Adrenal gland (tissue), 12 donors: ENCODE results near the gene ANKRD30B. TPM values are rescaled to one million over a fixed set of nuclear protein-coding genes. Genes with fewer than 3 reads are reported as not detected.

Experiments
- DNase-seq, 7 donors: peaks; one replicate each; pipeline ENCODE4 v3.0.0-alpha.2; 2019 to 2020
- H3K27ac ChIP-seq, 5 donors: fragments of 200-600 bp; sonication (generic) in 4 of 5; 1 replicate in 3 of 5; 2 replicates in 2 of 5; pipeline versions ENCODE4 v1.5.1 to v1.8.0; 2016 to 2020; ENCODE audit warnings: mild to moderate bottlenecking in 1 of 5
- H3K27me3 ChIP-seq: fragments of 200-600 bp; 2 replicates; pipeline ENCODE4 v1.8.0; 2021
- H3K36me3 ChIP-seq, 2 donors: fragments of 200-600 bp; replicated peaks in 1 of 2; 1 replicate in 1 of 2; 2 replicates in 1 of 2; pipeline versions ENCODE4 v1.5.1 to v1.8.0; 2018 to 2022
- H3K4me1 ChIP-seq, 2 donors: fragments of 200-600 bp; replicated peaks in 1 of 2; 1 replicate in 1 of 2; 2 replicates in 1 of 2; pipeline versions ENCODE4 v1.5.1 to v1.8.0; 2018 to 2021
- H3K4me3 ChIP-seq, 4 donors: fragments of 200-600 bp; sonication (generic) in 3 of 4; one replicate each; pipeline ENCODE4 v1.5.1; 2016 to 2018
- H3K9me3 ChIP-seq, 3 donors: fragments of 200-600 bp; sonication (generic) in 1 of 3; replicated peaks in 1 of 3; 1 replicate in 2 of 3; 2 replicates in 1 of 3; pipeline versions ENCODE4 v1.5.1 to v1.8.0; 2016 to 2021
- POLR2A ChIP-seq, 2 donors: fragments of 450-650 bp; IDR thresholded peaks; one replicate each; pipeline ENCODE4 v1.6.1; 2017; ENCODE audit warnings: antibody characterized with exemption in 2 of 2, mild to moderate bottlenecking in 2 of 2, moderate library complexity in 1 of 2
- WGBS, 4 donors: extraction: QIAGEN DNeasy Blood & Tissue Kit in 2 of 4; methylation state at CpG; one replicate each; pipeline versions ENCODE4 v1.1.5 to v1.1.7; 2013 to 2017; 5-methylcytosine and 5-hydroxymethylcytosine counted together
- intact Hi-C, 2 donors: fragments of 100-400 bp; cut with DNase I; formaldehyde crosslinking; loops; one replicate each; pipeline versions ENCODE4 v1.14.1 to v1.15.0; 2022 to 2023
- microRNA-seq, 3 donors: library from miRNA; unstranded; fragments of <30 nt; microRNA quantifications; one replicate each; pipeline ENCODE4, GENCODE V29; 2017 to 2020
- polyA plus RNA-seq, 3 donors: library from polyadenylated mRNA; stranded (reverse); fragments of 200-250 nt in 2 of 3; fragments of 350-450 nt in 1 of 3; fragmentation: Illumina TruSeq in 1 of 3; extraction: RNeasy Lipid Tissue Mini Kit (QIAGEN cat#74804) in 1 of 3; gene quantifications; one replicate each; pipeline ENCODE4 v1.2.3, GENCODE V29; 2013 to 2014
- small RNA-seq, 2 donors: library from RNA; depleted of rRNA; stranded (forward); fragments of <200 nt; gene quantifications; one replicate each; pipeline ENCODE3, GENCODE V24; 2016
- total RNA-seq, 9 donors: library from RNA; depleted of rRNA in 4 of 9; stranded (reverse); fragments of >200 nt in 4 of 9; fragments of 120-200 nt in 1 of 9; fragmentation: NEBNext Ultra II Directional in 1 of 9; extraction: Animal tissue kit (Norgen Biotek cat#: 25700) in 1 of 9; gene quantifications; one replicate each; pipeline versions ENCODE4 v1.1.0 to v1.2.4, GENCODE V29; 2013 to 2023
- TF ChIP-seq, protein P1 (sequence below), 6 experiments: fragments of 450-650 bp in 4 of 6; fragments of 200-600 bp in 2 of 6; sonication (generic) in 1 of 6; IDR thresholded peaks; 1 replicate in 5 of 6; 2 replicates in 1 of 6; pipeline versions ENCODE4 v1.5.1 to v1.8.0; 2016 to 2021; ENCODE audit warnings: antibody characterized with exemption in 6 of 6, mild to moderate bottlenecking in 2 of 6, moderate library complexity in 1 of 6
- donor health status: healthy with polysubstance abuse.
- donor health status: Bipolar disorder and iron deficiency.
- donor health status: DM: yes; HTN: yes; CAD: no.
- donor health status: DM: no; HTN: no; CAD: no.
- donor health status: DM: no; HTN: no; CAD: no.
- donor health status: DM: yes; HTN: yes; CAD: no.

ANKRD30B gene
- total and polyA plus RNA-seq, 12 donors, result 0.04 to 9.7 (median 0.61) TPM; not detected in 4

- TF ChIP-seq, protein P1, sequence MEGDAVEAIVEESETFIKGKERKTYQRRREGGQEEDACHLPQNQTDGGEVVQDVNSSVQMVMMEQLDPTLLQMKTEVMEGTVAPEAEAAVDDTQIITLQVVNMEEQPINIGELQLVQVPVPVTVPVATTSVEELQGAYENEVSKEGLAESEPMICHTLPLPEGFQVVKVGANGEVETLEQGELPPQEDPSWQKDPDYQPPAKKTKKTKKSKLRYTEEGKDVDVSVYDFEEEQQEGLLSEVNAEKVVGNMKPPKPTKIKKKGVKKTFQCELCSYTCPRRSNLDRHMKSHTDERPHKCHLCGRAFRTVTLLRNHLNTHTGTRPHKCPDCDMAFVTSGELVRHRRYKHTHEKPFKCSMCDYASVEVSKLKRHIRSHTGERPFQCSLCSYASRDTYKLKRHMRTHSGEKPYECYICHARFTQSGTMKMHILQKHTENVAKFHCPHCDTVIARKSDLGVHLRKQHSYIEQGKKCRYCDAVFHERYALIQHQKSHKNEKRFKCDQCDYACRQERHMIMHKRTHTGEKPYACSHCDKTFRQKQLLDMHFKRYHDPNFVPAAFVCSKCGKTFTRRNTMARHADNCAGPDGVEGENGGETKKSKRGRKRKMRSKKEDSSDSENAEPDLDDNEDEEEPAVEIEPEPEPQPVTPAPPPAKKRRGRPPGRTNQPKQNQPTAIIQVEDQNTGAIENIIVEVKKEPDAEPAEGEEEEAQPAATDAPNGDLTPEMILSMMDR (IDR thresholded peaks at IDR 0.05), result no peak
- no peak for TF ChIP-seq POLR2A (IDR thresholded peaks at IDR 0.05)
- H3K4me3 ChIP-seq, result no peak overlapping the region
- H3K27me3 ChIP-seq, result no peaks in the 10 kb centered on the region
- no peaks in the 10 kb centered on the region for H3K36me3 ChIP-seq
- H3K4me1 ChIP-seq, result no peaks in the 10 kb centered on the region
- H3K27ac ChIP-seq, result no peak overlapping the region
- DNase-seq, result no peak
- intact Hi-C loops, result no loop called here
- no peaks in the 10 kb centered on the region for H3K9me3 ChIP-seq
- 79 to 93% (median 81%) methylated on average over 1 of the region's 1 CpG for WGBS, 4 donors
These were observed 152.5 kb downstream of the ANKRD30B start for GRCh38 chr18:14900435-14900834.

Small RNA genes lying within 50 kb of the gene (microRNA-seq; reads per million reads assigned to microRNA genes)
- gene MIR3156-2, result 0 reads per million in 3 donors

Small RNA genes lying within 50 kb of the gene (small RNA-seq; reads per million reads assigned to genes)
- gene MIR3156-2, result 0 reads per million in 2 donors
- 0 reads per million in 2 donors for gene RNU6-1210P

Other genes with a start within 250 kb of the ANKRD30B start
- gene POTEC, start 204.6 kb upstream of the ANKRD30B start, total RNA-seq, result under 1 TPM in 1 of 9 donors, not detected in 8; 0.55 TPM
- gene POTEC, start 204.6 kb upstream of the ANKRD30B start, polyA plus RNA-seq, result not detected